Breast epithelium (tissue), 3 donors: ENCODE measurements around the gene ARL14EPL.

Experiments used
- POLR2A ChIP-seq: fragments of 450-650 bp; IDR thresholded peaks from one replicate; pipeline ENCODE4 v1.6.1; 2016; ENCODE audit warnings: antibody characterized with exemption, mild to moderate bottlenecking, moderate library complexity
- POLR2AphosphoS5 ChIP-seq, 3 donors: sonication (generic); formaldehyde crosslinking; IDR thresholded peaks; one replicate each; pipeline ENCODE4 v1.6.1; 2017; ENCODE audit warnings: antibody characterized with exemption in 3 of 3
- TF ChIP-seq, protein P1 (sequence below), 3 donors: fragments of 450-650 bp; IDR thresholded peaks; one replicate each; pipeline ENCODE4 v1.5.1; 2016 to 2017; ENCODE audit warnings: antibody characterized with exemption in 3 of 3, mild to moderate bottlenecking in 3 of 3, moderate library complexity in 3 of 3

DNA sequence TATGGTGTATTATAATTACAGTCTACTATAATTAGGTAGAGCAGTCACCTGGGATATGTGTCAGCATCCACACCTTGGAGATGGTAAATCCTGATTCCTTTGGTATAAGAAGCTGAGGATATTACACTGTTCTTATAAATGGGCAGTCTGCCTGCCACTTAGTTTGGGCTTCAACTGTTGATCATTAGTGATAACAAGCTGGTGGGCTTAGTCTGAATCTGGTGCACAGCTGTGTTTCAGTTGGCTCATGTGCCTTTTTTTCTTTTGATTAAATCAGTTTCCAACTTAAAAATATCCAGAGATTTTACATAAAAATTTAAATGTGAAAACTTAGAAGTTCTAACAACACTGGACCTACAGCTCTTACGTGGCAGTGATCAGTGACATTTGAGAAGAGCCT lies 48.8 kb upstream of the ARL14EPL start:
- TF ChIP-seq, protein P1, sequence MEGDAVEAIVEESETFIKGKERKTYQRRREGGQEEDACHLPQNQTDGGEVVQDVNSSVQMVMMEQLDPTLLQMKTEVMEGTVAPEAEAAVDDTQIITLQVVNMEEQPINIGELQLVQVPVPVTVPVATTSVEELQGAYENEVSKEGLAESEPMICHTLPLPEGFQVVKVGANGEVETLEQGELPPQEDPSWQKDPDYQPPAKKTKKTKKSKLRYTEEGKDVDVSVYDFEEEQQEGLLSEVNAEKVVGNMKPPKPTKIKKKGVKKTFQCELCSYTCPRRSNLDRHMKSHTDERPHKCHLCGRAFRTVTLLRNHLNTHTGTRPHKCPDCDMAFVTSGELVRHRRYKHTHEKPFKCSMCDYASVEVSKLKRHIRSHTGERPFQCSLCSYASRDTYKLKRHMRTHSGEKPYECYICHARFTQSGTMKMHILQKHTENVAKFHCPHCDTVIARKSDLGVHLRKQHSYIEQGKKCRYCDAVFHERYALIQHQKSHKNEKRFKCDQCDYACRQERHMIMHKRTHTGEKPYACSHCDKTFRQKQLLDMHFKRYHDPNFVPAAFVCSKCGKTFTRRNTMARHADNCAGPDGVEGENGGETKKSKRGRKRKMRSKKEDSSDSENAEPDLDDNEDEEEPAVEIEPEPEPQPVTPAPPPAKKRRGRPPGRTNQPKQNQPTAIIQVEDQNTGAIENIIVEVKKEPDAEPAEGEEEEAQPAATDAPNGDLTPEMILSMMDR (IDR thresholded peaks at IDR 0.05) = no peak
- no peak for TF ChIP-seq POLR2A
- no peak for TF ChIP-seq POLR2AphosphoS5 (IDR thresholded peaks at IDR 0.05)
